ENCODE data around the gene LYZL4.

LYZL4 gene

DNA sequence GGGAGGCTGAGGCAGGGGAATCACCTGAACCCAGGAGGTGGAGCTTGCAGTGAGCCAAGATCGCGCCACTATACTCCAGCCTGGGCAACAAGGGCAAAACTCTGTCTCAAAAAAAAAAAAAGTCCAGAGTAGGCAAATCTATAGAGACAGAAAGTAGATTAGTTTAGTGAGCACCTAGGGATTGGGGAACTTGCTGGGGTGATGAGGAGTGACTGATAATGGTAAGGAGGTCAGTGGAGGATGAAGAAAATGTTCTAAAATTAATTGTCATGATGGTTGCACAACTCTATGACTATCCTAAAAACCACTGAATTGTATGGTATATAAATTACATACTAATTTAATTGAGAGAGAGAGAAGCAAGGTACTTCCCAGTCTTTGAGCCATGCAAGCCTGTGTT, 27.8 kb upstream of the LYZL4 start:
- TF ChIP-seq, protein P1, sequence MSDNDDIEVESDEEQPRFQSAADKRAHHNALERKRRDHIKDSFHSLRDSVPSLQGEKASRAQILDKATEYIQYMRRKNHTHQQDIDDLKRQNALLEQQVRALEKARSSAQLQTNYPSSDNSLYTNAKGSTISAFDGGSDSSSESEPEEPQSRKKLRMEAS (IDR thresholded peaks at IDR 0.05; ENCODE audit: low read depth, low read length), result no peak
- TF ChIP-seq, protein P2, sequence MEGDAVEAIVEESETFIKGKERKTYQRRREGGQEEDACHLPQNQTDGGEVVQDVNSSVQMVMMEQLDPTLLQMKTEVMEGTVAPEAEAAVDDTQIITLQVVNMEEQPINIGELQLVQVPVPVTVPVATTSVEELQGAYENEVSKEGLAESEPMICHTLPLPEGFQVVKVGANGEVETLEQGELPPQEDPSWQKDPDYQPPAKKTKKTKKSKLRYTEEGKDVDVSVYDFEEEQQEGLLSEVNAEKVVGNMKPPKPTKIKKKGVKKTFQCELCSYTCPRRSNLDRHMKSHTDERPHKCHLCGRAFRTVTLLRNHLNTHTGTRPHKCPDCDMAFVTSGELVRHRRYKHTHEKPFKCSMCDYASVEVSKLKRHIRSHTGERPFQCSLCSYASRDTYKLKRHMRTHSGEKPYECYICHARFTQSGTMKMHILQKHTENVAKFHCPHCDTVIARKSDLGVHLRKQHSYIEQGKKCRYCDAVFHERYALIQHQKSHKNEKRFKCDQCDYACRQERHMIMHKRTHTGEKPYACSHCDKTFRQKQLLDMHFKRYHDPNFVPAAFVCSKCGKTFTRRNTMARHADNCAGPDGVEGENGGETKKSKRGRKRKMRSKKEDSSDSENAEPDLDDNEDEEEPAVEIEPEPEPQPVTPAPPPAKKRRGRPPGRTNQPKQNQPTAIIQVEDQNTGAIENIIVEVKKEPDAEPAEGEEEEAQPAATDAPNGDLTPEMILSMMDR (IDR thresholded peaks at IDR 0.05; ENCODE audit: low read depth, low read length), result no peak
- TF ChIP-seq POLR2A (IDR thresholded peaks at IDR 0.05; ENCODE audit: extremely low read depth, insufficient read length), result no peak
- TF ChIP-seq MYC (IDR thresholded peaks at IDR 0.05; ENCODE audit: low read depth, low read length), result no peak
- no peak overlapping the region for H3K4me3 ChIP-seq (ENCODE audit: low read depth, low read length)
- no peak for DNase-seq (ENCODE audit: low read depth)

DNA sequence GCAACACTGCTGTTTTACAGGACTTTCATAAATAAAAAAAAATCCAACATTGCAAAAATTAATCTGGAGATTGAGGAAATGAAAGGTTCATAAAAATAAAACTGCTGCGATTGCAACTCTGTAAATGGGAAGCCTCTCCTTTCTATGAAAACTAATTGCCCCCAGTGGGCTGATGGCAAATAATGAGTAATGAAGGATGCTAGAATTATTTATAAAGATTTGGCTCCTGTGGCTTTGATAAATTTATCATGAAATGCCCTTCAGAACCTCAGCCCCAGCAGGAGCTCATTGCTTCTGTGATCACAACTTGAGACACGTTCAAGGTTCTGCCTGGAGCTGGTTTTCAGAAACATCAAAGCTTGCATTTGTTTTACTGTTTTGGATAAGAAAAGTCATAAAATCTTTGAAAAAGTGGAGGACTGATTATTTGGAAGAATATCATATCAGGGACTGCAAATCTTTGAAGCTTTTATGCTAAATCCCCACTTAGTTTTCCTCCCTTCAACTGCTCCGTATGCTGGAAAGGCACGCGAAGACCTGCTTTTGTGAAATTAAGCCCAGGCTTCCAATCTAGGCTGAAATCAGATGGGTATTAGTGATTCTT, 24.5 kb upstream of the LYZL4 start:
- H3K4me3 ChIP-seq (ENCODE audit: low read depth, low read length), result no peak overlapping the region
- DNase-seq (ENCODE audit: low read depth), result no peak
- TF ChIP-seq, protein P2 (IDR thresholded peaks at IDR 0.05; ENCODE audit: low read depth, low read length), result no peak
- TF ChIP-seq, protein P1 (IDR thresholded peaks at IDR 0.05; ENCODE audit: low read depth, low read length), result no peak

GRCh38 chr3:42432485-42432884, 22.1 kb upstream of the LYZL4 start:
- no peak for DNase-seq (ENCODE audit: low read depth)
- TF ChIP-seq MYC (IDR thresholded peaks at IDR 0.05; ENCODE audit: low read depth, low read length), result no peak
- TF ChIP-seq POLR2A (IDR thresholded peaks at IDR 0.05; ENCODE audit: extremely low read depth, insufficient read length), result no peak
- H3K4me3 ChIP-seq (ENCODE audit: low read depth, low read length), result no peak overlapping the region

- TF ChIP-seq MYC (IDR thresholded peaks at IDR 0.05; ENCODE audit: low read depth, low read length), result no peak
- TF ChIP-seq POLR2A (IDR thresholded peaks at IDR 0.05; ENCODE audit: extremely low read depth, insufficient read length), result no peak
- TF ChIP-seq, protein P1 (IDR thresholded peaks at IDR 0.05; ENCODE audit: low read depth, low read length), result no peak
- TF ChIP-seq, protein P2 (IDR thresholded peaks at IDR 0.05; ENCODE audit: low read depth, low read length), result no peak
- no peak overlapping the region for H3K4me3 ChIP-seq (ENCODE audit: low read depth, low read length)
- DNase-seq (ENCODE audit: low read depth), result no peak
These were observed 20.5 kb upstream of the LYZL4 start for GRCh38 chr3:42430781-42431532.

- TF ChIP-seq, protein P1 (IDR thresholded peaks at IDR 0.05; ENCODE audit: low read depth, low read length), result no peak
- TF ChIP-seq POLR2A (IDR thresholded peaks at IDR 0.05; ENCODE audit: extremely low read depth, insufficient read length) (no peak), MYC (IDR thresholded peaks at IDR 0.05; ENCODE audit: low read depth, low read length) (no peak)
- TF ChIP-seq, protein P2 (IDR thresholded peaks at IDR 0.05; ENCODE audit: low read depth, low read length), result no peak
- no peak for DNase-seq (ENCODE audit: low read depth)
- H3K4me3 ChIP-seq (ENCODE audit: low read depth, low read length), result no peak overlapping the region
These were observed 18.4 kb upstream of the LYZL4 start for GRCh38 chr3:42428830-42429229.

GRCh38 chr3:42425736-42426407, 15.5 kb upstream of the LYZL4 start:
- DNase-seq (ENCODE audit: low read depth), result peak; percentile 4
- H3K4me3 ChIP-seq (ENCODE audit: low read depth, low read length), result no peak overlapping the region
- TF ChIP-seq MYC (IDR thresholded peaks at IDR 0.05; ENCODE audit: low read depth, low read length), result no peak
- TF ChIP-seq POLR2A (IDR thresholded peaks at IDR 0.05; ENCODE audit: extremely low read depth, insufficient read length), result no peak
- TF ChIP-seq, protein P2 (IDR thresholded peaks at IDR 0.05; ENCODE audit: low read depth, low read length), result no peak
- TF ChIP-seq, protein P1 (IDR thresholded peaks at IDR 0.05; ENCODE audit: low read depth, low read length), result no peak
